Caco-2 (cell line): ENCODE results near the gene PARP3. TPM values are rescaled to one million over a fixed set of nuclear protein-coding genes. Genes with fewer than 3 reads are reported as not detected.

ENCODE experiments used
- BruUV-seq: library from RNA; stranded (reverse); fragments of 400-500 nt; replicated peaks from 2 replicates; lab custom pipeline; 2021; lab: Mats Ljungman, UMichigan
- CTCF ChIA-PET: fragments of 300-600 bp; sonication (Branson Sonifier 250); formaldehyde crosslinking; loops from one replicate; lab custom pipeline; 2022; ENCODE audit warnings: antibody characterized with exemption; lab: Charles Lee
- POLR2A ChIA-PET: fragments of 300-600 bp; sonication (Branson Sonifier 250); formaldehyde crosslinking; loops from one replicate; lab custom pipeline; 2022; ENCODE audit warnings: antibody characterized with exemption; lab: Charles Lee
- DNase-seq, 2 experiments: peaks; one replicate each; pipeline versions ENCODE4 v3.0.0 to v3.0.0-alpha.2; 2020 to 2022
- H3K27me3 ChIP-seq: replicated peaks from 2 replicates; pipeline ENCODE4 v1.6.0; 2011; ENCODE audit warnings: low read length; ENCODE audit not compliant: control insufficient read depth, insufficient read depth
- H3K36me3 ChIP-seq: 2 replicates; pipeline ENCODE4 v1.5.1; 2011; ENCODE audit warnings: low read length; ENCODE audit not compliant: control insufficient read depth, insufficient read depth
- H3K4me1 ChIP-seq: fragments of 250-450 bp; sonication (Bioruptor Pico); 2 replicates; pipeline ENCODE4 v1.5.1; 2020; ENCODE audit warnings: mild to moderate bottlenecking
- H3K4me3 ChIP-seq: 2 replicates; pipeline ENCODE4 v1.5.1; 2011; ENCODE audit warnings: low read depth, mild to moderate bottlenecking, control low read depth, low read length
- H3K9me3 ChIP-seq: fragments of 250-450 bp; sonication (Bioruptor Pico); 2 replicates; pipeline ENCODE4 v1.5.1; 2020; ENCODE audit warnings: mild to moderate bottlenecking, moderate library complexity
- H3K27ac Mint-ChIP-seq: one replicate; pipeline ENCODE4 v1.8.0; 2022; ENCODE audit warnings: mixed read lengths; ENCODE audit not compliant: unreplicated experiment
- H3K27me3 Mint-ChIP-seq: one replicate; pipeline ENCODE4 v1.8.0; 2022; ENCODE audit warnings: mixed read lengths; ENCODE audit not compliant: insufficient read depth, unreplicated experiment
- H3K36me3 Mint-ChIP-seq: one replicate; pipeline ENCODE4 v1.8.0; 2022; ENCODE audit warnings: mild to moderate bottlenecking, mixed read lengths; ENCODE audit not compliant: insufficient read depth, unreplicated experiment
- H3K4me1 Mint-ChIP-seq: one replicate; pipeline ENCODE4 v1.8.0; 2022; ENCODE audit warnings: low read depth, mixed read lengths; ENCODE audit not compliant: unreplicated experiment
- H3K4me3 Mint-ChIP-seq: one replicate; pipeline ENCODE4 v1.8.0; 2022; ENCODE audit warnings: mild to moderate bottlenecking, moderate library complexity, mixed read lengths; ENCODE audit not compliant: unreplicated experiment
- H3K9me3 Mint-ChIP-seq: one replicate; pipeline ENCODE4 v1.8.0; 2022; ENCODE audit warnings: mixed read lengths; ENCODE audit not compliant: unreplicated experiment
- CTCF ChIP-seq, 2 experiments: fragments of 200-600 bp in 1 of 2; IDR thresholded peaks; 1 replicate in 1 of 2; 2 replicates in 1 of 2; pipeline versions ENCODE4 v1.5.1 to v1.8.0; 2011 to 2022; ENCODE audit warnings: antibody characterized with exemption in 1 of 2, control low read depth in 1 of 2, inconsistent platforms in 1 of 2, low read depth in 1 of 2, low read length in 1 of 2, mild to moderate bottlenecking in 1 of 2, moderate library complexity in 1 of 2; ENCODE audit not compliant: insufficient read depth in 1 of 2, severe bottlenecking in 1 of 2, unreplicated experiment in 1 of 2
- intact Hi-C: fragments of 100-400 bp; cut with micrococcal nuclease; formaldehyde crosslinking; loops from one replicate; pipeline ENCODE4 v1.10.0; 2022; ENCODE audit not compliant: unreplicated experiment
- total RNA-seq: library from RNA; stranded (reverse); gene quantifications from 2 replicates; pipeline ENCODE4 v1.2.3, GENCODE V29; 2022

Gene PARP3
- total RNA-seq, 1 experiment from 2014 or later = 3.3 TPM

- ChIA-PET CTCF (interaction anchor here (0.5 kb wide), 1 partner anchor 35 kb away, joined by 3 read pairs; no protein-coding TSS in a partner anchor), POLR2A (no interaction called here)
- Histone ChIP-seq H3K36me3 (no peaks in the 10 kb centered on the region), H3K27me3 (no peaks in the 10 kb centered on the region), H3K4me3 (no peak overlapping the region), H3K9me3 (no peaks in the 10 kb centered on the region), H3K4me1 (peaks cover 24% of the 10 kb centered on the region)
- intact Hi-C loops = no loop called here
- no TSS peak for BruUV-seq
- H3K4me3 Mint-ChIP-seq = no peak overlapping the region
- DNase-seq = no peak
- H3K27me3 Mint-ChIP-seq = no peaks in the 10 kb centered on the region
- no peak for TF ChIP-seq CTCF (IDR thresholded peaks at IDR 0.05; ENCODE audit: insufficient read depth in 1 of 2, low read depth in 1 of 2, low read length in 1 of 2, severe bottlenecking in 1 of 2, unreplicated experiment in 1 of 2)
- peaks cover 22% of the 10 kb centered on the region for H3K36me3 Mint-ChIP-seq
- H3K27ac Mint-ChIP-seq = no peak overlapping the region
- no peaks in the 10 kb centered on the region for H3K9me3 Mint-ChIP-seq
- H3K4me1 Mint-ChIP-seq = peaks cover 7% of the 10 kb centered on the region
These were observed 35.4 kb downstream of the PARP3 start for GRCh38 chr3:51977446-51978142.

- no peak for DNase-seq
- CTCF ChIA-PET = no interaction called here
- no peak overlapping the region for H3K4me3 ChIP-seq
- H3K36me3 Mint-ChIP-seq = peaks cover 27% of the 10 kb centered on the region
- H3K4me1 ChIP-seq = peaks cover 24% of the 10 kb centered on the region
- no peaks in the 10 kb centered on the region for H3K27me3 Mint-ChIP-seq
- TF ChIP-seq CTCF (IDR thresholded peaks at IDR 0.05; ENCODE audit: insufficient read depth in 1 of 2, low read depth in 1 of 2, low read length in 1 of 2, severe bottlenecking in 1 of 2, unreplicated experiment in 1 of 2) = no peak
- POLR2A ChIA-PET = no interaction called here
- H3K27ac Mint-ChIP-seq = no peak overlapping the region
- H3K36me3 ChIP-seq = no peaks in the 10 kb centered on the region
- no peaks in the 10 kb centered on the region for H3K9me3 Mint-ChIP-seq
- no peaks in the 10 kb centered on the region for H3K9me3 ChIP-seq
- H3K27me3 ChIP-seq = no peaks in the 10 kb centered on the region
- intact Hi-C loops = no loop called here
- BruUV-seq = no TSS peak
- H3K4me3 Mint-ChIP-seq = no peak overlapping the region
- H3K4me1 Mint-ChIP-seq = peaks cover 7% of the 10 kb centered on the region
These were observed 36.0 kb downstream of the PARP3 start for GRCh38 chr3:51978143-51978502.

GRCh38 chr3:51980253-51980652 lies 38.1 kb downstream of the PARP3 start:
- no peak overlapping the region for H3K4me3 Mint-ChIP-seq
- TF ChIP-seq CTCF (IDR thresholded peaks at IDR 0.05; ENCODE audit: insufficient read depth in 1 of 2, low read depth in 1 of 2, low read length in 1 of 2, severe bottlenecking in 1 of 2, unreplicated experiment in 1 of 2) = no peak
- DNase-seq = no peak
- no peak overlapping the region for H3K4me3 ChIP-seq
- no peaks in the 10 kb centered on the region for H3K27me3 Mint-ChIP-seq
- H3K9me3 Mint-ChIP-seq = no peaks in the 10 kb centered on the region
- ChIA-PET CTCF (interaction anchor here (1.6 kb wide), 1 partner anchor 39 kb away, joined by 3 read pairs; the partner anchor contains the start of gene RRP9), POLR2A (no interaction called here)
- H3K9me3 ChIP-seq = no peaks in the 10 kb centered on the region
- no peaks in the 10 kb centered on the region for H3K27me3 ChIP-seq
- no TSS peak for BruUV-seq
- H3K27ac Mint-ChIP-seq = no peak overlapping the region
- H3K36me3 ChIP-seq = peaks cover under 1% of the 10 kb centered on the region
- peaks cover 5% of the 10 kb centered on the region for H3K4me1 Mint-ChIP-seq
- intact Hi-C loops = no loop called here
- peaks cover 21% of the 10 kb centered on the region for H3K36me3 Mint-ChIP-seq
- peaks cover 31% of the 10 kb centered on the region for H3K4me1 ChIP-seq
